NT2/D1 (cell line): Measurements from ENCODE around the gene NDUFB2.

Experiments used
- SUZ12 ChIP-seq: IDR thresholded peaks from 2 replicates; pipeline ENCODE4 v1.6.1; 2011; ENCODE audit not compliant: insufficient read length, insufficient read depth; ENCODE audit errors: extremely low read depth
- YY1 ChIP-seq: IDR thresholded peaks from 2 replicates; pipeline ENCODE4 v1.6.1; 2011; ENCODE audit not compliant: insufficient read length, insufficient read depth
- ZNF274 ChIP-seq: IDR thresholded peaks from 2 replicates; pipeline ENCODE4 v1.6.1; 2011; ENCODE audit warnings: mild to moderate bottlenecking, low read depth, low read length

- no peak for TF ChIP-seq YY1
- TF ChIP-seq ZNF274: no peak
- no peak for TF ChIP-seq SUZ12
Measured at GRCh38 chr7:140686921-140687320, 9.6 kb upstream of the NDUFB2 start.
